Transverse colon (tissue), 4 donors: ENCODE results near the gene NOX4. TPM values are rescaled to one million over a fixed set of nuclear protein-coding genes. Genes with fewer than 3 reads are reported as not detected.

Source experiments
- DNase-seq: peaks from one replicate; pipeline ENCODE4 v3.0.0-alpha.2; 2019
- H3K27ac ChIP-seq, 4 donors: fragments of 200-600 bp; sonication (generic); 2 replicates each; pipeline ENCODE4 v1.5.1; 2016 to 2018; ENCODE audit warnings: inconsistent platforms in 4 of 4
- H3K27me3 ChIP-seq: fragments of 200-600 bp; sonication (generic); 2 replicates; pipeline ENCODE4 v1.5.1; 2017; ENCODE audit warnings: inconsistent platforms
- H3K36me3 ChIP-seq, 4 donors: fragments of 200-600 bp; sonication (generic); 2 replicates each; pipeline ENCODE4 v1.5.1; 2017 to 2019; ENCODE audit warnings: inconsistent platforms in 4 of 4
- H3K4me1 ChIP-seq, 4 donors: fragments of 200-600 bp; sonication (generic); 2 replicates each; pipeline ENCODE4 v1.5.1; 2017 to 2020; ENCODE audit warnings: inconsistent platforms in 4 of 4
- H3K4me3 ChIP-seq, 4 donors: fragments of 200-600 bp; sonication (generic); 1 replicate in 1 of 4; 2 replicates in 3 of 4; pipeline versions ENCODE4 v1.5.1 to v1.6.1; 2017 to 2019; ENCODE audit warnings: inconsistent platforms in 4 of 4
- H3K9me3 ChIP-seq, 2 donors: fragments of 200-600 bp; sonication (generic); 2 replicates each; pipeline ENCODE4 v1.5.1; 2017 to 2019; ENCODE audit warnings: inconsistent platforms in 2 of 2
- EP300 ChIP-seq: sonication (generic); formaldehyde crosslinking; IDR thresholded peaks from one replicate; pipeline ENCODE4 v1.6.1; 2017; ENCODE audit warnings: antibody characterized with exemption, low read depth
- POLR2A ChIP-seq: fragments of 450-650 bp; IDR thresholded peaks from one replicate; pipeline ENCODE4 v1.6.1; 2016; ENCODE audit warnings: antibody characterized with exemption, mild to moderate bottlenecking, moderate library complexity
- POLR2AphosphoS5 ChIP-seq, 3 donors: sonication (generic); formaldehyde crosslinking; IDR thresholded peaks; one replicate each; pipeline ENCODE4 v1.6.1; 2016; ENCODE audit warnings: antibody characterized with exemption in 3 of 3
- WGBS, 2 donors: methylation state at CpG; one replicate each; pipeline ENCODE4 v1.1.5; 2018; ENCODE audit warnings: low coverage in 1 of 2; 5-methylcytosine and 5-hydroxymethylcytosine counted together
- in situ Hi-C, 4 donors: fragments of 200-750 bp; cut with MboI; loops; one replicate each; pipeline versions ENCODE4 v1.15.0 to v1.15.1; 2017; ENCODE audit warnings: low sequenced_read_pairs in 3 of 4, low pct_ligation_motif_present in 1 of 4, low pct_unique_long_range_greater_than_20kb in 1 of 4
- intact Hi-C: fragments of 100-400 bp; cut with DNase I; formaldehyde crosslinking; loops from one replicate; pipeline ENCODE4 v1.15.1; 2023; ENCODE audit warnings: low total_unique reads
- total RNA-seq, 4 donors: library from RNA; depleted of rRNA; stranded (reverse); fragments of >200 nt; gene quantifications; one replicate each; pipeline ENCODE4 v1.1.0, GENCODE V29; 2016
- TF ChIP-seq, protein P1 (sequence below), 5 experiments: fragments of 200-600 bp in 3 of 5; fragments of 450-650 bp in 2 of 5; sonication (generic) in 3 of 5; IDR thresholded peaks; 1 replicate in 2 of 5; 2 replicates in 3 of 5; pipeline ENCODE4 v1.5.1; 2016 to 2017; ENCODE audit warnings: antibody characterized with exemption in 5 of 5, inconsistent platforms in 3 of 5, mild to moderate bottlenecking in 2 of 5, moderate library complexity in 1 of 5

Gene NOX4
- total RNA-seq, 4 donors from 2014 or later, result 2.6 to 3.0 (median 2.9) TPM; not detected in 1

DNA sequence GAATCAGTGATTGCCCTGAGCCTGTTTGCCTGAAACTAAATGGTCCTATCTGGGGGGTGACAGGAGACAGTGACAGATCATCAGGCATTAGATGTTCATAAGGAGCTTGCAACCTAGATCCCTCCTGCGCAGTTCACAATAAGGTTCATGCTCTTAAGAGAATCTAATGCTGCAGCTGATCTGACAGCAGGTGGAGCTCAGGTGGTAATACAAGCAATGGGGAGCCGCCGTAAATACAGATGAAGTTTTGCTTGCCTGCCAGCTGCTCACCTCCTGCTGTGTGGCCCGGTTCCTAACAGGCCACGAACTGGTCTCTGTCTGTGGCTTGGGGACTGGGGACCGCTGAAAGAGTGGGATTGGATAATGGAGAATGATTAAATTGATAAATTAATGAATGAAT lies 14.0 kb downstream of the NOX4 start:
- 56% methylated on average over 2 to 6 of the region's 6 CpGs for WGBS, 2 donors
- TF ChIP-seq POLR2AphosphoS5 (IDR thresholded peaks at IDR 0.05), result no peak
- TF ChIP-seq EP300, result no peak
- no peak for TF ChIP-seq POLR2A
- TF ChIP-seq, protein P1, sequence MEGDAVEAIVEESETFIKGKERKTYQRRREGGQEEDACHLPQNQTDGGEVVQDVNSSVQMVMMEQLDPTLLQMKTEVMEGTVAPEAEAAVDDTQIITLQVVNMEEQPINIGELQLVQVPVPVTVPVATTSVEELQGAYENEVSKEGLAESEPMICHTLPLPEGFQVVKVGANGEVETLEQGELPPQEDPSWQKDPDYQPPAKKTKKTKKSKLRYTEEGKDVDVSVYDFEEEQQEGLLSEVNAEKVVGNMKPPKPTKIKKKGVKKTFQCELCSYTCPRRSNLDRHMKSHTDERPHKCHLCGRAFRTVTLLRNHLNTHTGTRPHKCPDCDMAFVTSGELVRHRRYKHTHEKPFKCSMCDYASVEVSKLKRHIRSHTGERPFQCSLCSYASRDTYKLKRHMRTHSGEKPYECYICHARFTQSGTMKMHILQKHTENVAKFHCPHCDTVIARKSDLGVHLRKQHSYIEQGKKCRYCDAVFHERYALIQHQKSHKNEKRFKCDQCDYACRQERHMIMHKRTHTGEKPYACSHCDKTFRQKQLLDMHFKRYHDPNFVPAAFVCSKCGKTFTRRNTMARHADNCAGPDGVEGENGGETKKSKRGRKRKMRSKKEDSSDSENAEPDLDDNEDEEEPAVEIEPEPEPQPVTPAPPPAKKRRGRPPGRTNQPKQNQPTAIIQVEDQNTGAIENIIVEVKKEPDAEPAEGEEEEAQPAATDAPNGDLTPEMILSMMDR (IDR thresholded peaks at IDR 0.05), result peak in 2 of 5 experiments; percentile 12 to 19
- Histone ChIP-seq H3K9me3 (no peaks in the 10 kb centered on the region), H3K36me3 (no peaks in the 10 kb centered on the region), H3K27ac (no peak overlapping the region), H3K4me1 (no peaks in the 10 kb centered on the region), H3K4me3 (no peak overlapping the region), H3K27me3 (no peaks in the 10 kb centered on the region)
- DNase-seq, result peak; percentile 16
- intact Hi-C loops (no loop called here), in situ Hi-C loops (no loop called here)

DNA sequence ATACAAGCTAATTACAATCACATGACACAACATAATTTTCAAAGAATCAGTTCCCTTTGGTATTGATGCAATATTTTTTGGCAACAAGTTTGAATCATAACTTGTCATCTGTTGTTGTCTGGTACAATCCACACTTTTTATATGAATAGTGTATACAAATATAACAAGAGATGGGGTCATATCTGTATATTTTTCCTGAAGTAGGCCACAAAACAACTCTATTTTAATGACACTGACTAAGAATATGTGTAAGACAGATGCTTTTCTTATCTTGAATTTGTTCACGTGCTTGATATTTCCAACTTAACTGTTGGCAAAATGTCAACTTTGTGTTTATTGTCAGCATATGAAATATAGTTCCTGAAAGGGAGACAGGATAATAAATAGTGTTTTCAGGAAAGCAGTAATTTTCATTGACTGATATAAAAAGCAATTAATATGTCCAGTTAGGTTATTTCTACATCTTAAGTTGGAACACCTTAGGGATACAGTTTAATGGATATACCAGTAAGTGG lies 27.9 kb downstream of the NOX4 start:
- Histone ChIP-seq H3K9me3 (no peaks in the 10 kb centered on the region), H3K4me1 (no peaks in the 10 kb centered on the region), H3K27me3 (no peaks in the 10 kb centered on the region), H3K36me3 (no peaks in the 10 kb centered on the region), H3K27ac (no peak overlapping the region), H3K4me3 (no peak overlapping the region)
- no peak for TF ChIP-seq POLR2A
- TF ChIP-seq, protein P1 (IDR thresholded peaks at IDR 0.05), result no peak
- TF ChIP-seq EP300, result no peak
- no peak for TF ChIP-seq POLR2AphosphoS5 (IDR thresholded peaks at IDR 0.05)
- intact Hi-C loops (no loop called here), in situ Hi-C loops (no loop called here)
- DNase-seq, result no peak
- WGBS, 2 donors, result 24 to 28% methylated on average over 1 of the region's 1 CpG

DNA sequence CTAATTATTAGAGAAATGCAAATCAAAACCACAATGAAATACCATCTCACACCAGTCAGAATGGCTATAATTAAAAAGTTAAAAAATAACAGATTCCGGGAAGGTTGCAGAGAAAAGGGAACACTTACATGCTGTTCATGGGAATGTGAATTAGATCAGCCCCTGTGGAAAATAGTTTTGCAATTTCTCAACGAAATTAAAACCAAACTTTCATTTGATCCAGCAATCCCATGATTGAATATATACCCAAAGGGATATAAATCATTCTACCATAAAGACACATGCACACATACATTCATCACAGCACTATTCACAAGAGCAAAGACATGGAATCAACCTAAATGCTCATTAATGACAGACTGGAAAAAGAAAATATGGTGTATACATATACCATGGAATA lies 32.5 kb downstream of the NOX4 start:
- intact Hi-C loops (no loop called here), in situ Hi-C loops (no loop called here)
- DNase-seq, result no peak
- H3K4me3 ChIP-seq, result no peak overlapping the region
- no peaks in the 10 kb centered on the region for H3K4me1 ChIP-seq
- H3K27me3 ChIP-seq, result no peaks in the 10 kb centered on the region
- no peaks in the 10 kb centered on the region for H3K36me3 ChIP-seq
- no peaks in the 10 kb centered on the region for H3K9me3 ChIP-seq
- WGBS, 2 donors, result 48 to 63% methylated on average over 2 of the region's 2 CpGs
- TF ChIP-seq, protein P1 (IDR thresholded peaks at IDR 0.05), result no peak
- no peak for TF ChIP-seq EP300
- TF ChIP-seq POLR2A, result no peak
- TF ChIP-seq POLR2AphosphoS5 (IDR thresholded peaks at IDR 0.05), result no peak
- H3K27ac ChIP-seq, result no peak overlapping the region

DNA sequence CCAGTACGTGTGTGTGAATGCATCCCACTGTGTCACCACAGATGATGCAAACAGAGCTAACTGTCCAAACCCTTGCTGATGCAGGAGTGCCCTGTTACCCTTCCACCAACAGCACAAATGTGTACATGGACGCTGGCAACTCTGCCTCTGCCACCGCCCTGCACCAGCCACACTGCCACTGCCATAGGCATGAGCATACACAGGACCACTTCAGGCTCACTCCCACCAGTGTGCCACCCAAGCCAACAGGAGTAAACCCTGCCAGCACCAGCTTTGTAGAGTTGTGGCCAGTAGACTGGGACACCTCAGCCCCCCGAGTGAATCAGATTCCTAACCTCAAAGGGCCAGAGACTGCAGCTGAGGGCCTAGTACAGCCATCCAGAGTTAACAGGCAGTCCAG lies 34.0 kb downstream of the NOX4 start:
- WGBS, 2 donors, result 80% methylated on average over 4 of the region's 4 CpGs; no CpG with 5 or more reads in 1 of the 2 donors

More for the DNA sequence above, 34.0 kb downstream of the NOX4 start:
- intact Hi-C loops (no loop called here), in situ Hi-C loops (no loop called here)
- Histone ChIP-seq H3K4me1 (no peaks in the 10 kb centered on the region), H3K4me3 (no peak overlapping the region), H3K27ac (no peak overlapping the region), H3K9me3 (no peaks in the 10 kb centered on the region), H3K27me3 (no peaks in the 10 kb centered on the region), H3K36me3 (no peaks in the 10 kb centered on the region)
- TF ChIP-seq EP300, result no peak
- no peak for TF ChIP-seq POLR2A
- TF ChIP-seq, protein P1 (IDR thresholded peaks at IDR 0.05), result no peak
- TF ChIP-seq POLR2AphosphoS5 (IDR thresholded peaks at IDR 0.05), result no peak
- no peak for DNase-seq
